PFSK-1 (cell line): ENCODE measurements around the gene PLSCR2.

Experiments used
- SIN3A ChIP-seq: IDR thresholded peaks from 2 replicates; pipeline ENCODE4 v1.6.1; 2012; ENCODE audit warnings: mild to moderate bottlenecking, low read length, moderate library complexity, borderline replicate concordance; ENCODE audit not compliant: insufficient read depth
- TAF1 ChIP-seq: IDR thresholded peaks from 2 replicates; pipeline ENCODE4 v1.6.1; 2012; ENCODE audit warnings: low read length, control low read depth, borderline replicate concordance; ENCODE audit not compliant: insufficient read depth
- TF ChIP-seq, protein P1 (sequence below), 2 experiments: IDR thresholded peaks; 2 replicates each; pipeline versions ENCODE4 v1.6.1 to v1.8.0; 2011 to 2012; ENCODE audit warnings: low read depth in 2 of 2, low read length in 2 of 2, control low read depth in 1 of 2, inconsistent platforms in 1 of 2, mild to moderate bottlenecking in 1 of 2, moderate library complexity in 1 of 2; ENCODE audit not compliant: insufficient read depth in 1 of 2

PLSCR2 gene

GRCh38 chr3:146384786-146385185, 84.6 kb downstream of the PLSCR2 start:
- TF ChIP-seq, protein P1, sequence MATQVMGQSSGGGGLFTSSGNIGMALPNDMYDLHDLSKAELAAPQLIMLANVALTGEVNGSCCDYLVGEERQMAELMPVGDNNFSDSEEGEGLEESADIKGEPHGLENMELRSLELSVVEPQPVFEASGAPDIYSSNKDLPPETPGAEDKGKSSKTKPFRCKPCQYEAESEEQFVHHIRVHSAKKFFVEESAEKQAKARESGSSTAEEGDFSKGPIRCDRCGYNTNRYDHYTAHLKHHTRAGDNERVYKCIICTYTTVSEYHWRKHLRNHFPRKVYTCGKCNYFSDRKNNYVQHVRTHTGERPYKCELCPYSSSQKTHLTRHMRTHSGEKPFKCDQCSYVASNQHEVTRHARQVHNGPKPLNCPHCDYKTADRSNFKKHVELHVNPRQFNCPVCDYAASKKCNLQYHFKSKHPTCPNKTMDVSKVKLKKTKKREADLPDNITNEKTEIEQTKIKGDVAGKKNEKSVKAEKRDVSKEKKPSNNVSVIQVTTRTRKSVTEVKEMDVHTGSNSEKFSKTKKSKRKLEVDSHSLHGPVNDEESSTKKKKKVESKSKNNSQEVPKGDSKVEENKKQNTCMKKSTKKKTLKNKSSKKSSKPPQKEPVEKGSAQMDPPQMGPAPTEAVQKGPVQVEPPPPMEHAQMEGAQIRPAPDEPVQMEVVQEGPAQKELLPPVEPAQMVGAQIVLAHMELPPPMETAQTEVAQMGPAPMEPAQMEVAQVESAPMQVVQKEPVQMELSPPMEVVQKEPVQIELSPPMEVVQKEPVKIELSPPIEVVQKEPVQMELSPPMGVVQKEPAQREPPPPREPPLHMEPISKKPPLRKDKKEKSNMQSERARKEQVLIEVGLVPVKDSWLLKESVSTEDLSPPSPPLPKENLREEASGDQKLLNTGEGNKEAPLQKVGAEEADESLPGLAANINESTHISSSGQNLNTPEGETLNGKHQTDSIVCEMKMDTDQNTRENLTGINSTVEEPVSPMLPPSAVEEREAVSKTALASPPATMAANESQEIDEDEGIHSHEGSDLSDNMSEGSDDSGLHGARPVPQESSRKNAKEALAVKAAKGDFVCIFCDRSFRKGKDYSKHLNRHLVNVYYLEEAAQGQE (IDR thresholded peaks at IDR 0.05; ENCODE audit: insufficient read depth in 1 of 2, low read depth in 2 of 2, low read length in 2 of 2), result no peak
- TF ChIP-seq SIN3A (no peak), TAF1 (no peak)
